GM12801 (cell line): Measurements from ENCODE around the gene TRIM6.

ENCODE experiments used
- CTCF ChIP-seq: IDR thresholded peaks from one replicate; pipeline ENCODE4 v1.5.1; 2011; ENCODE audit warnings: control low read depth; ENCODE audit not compliant: insufficient read length; ENCODE audit errors: extremely low read depth

Gene TRIM6

GRCh38 chr11:5625281-5625680 lies 28.8 kb downstream of the TRIM6 start:
- TF ChIP-seq CTCF, result no peak

- no peak for TF ChIP-seq CTCF
Measured at GRCh38 chr11:5626196-5626595, 29.8 kb downstream of the TRIM6 start.

- TF ChIP-seq CTCF, result no peak
Measured at GRCh38 chr11:5631417-5631816, 35.0 kb downstream of the TRIM6 start.

GRCh38 chr11:5631969-5632635 lies 35.7 kb downstream of the TRIM6 start:
- no peak for TF ChIP-seq CTCF

GRCh38 chr11:5639953-5640352 lies 43.5 kb downstream of the TRIM6 start:
- no peak for TF ChIP-seq CTCF

GRCh38 chr11:5643585-5643984 lies 47.1 kb downstream of the TRIM6 start:
- no peak for TF ChIP-seq CTCF

GRCh38 chr11:5646139-5646538 lies 49.7 kb downstream of the TRIM6 start:
- TF ChIP-seq CTCF, result no peak
